ENCODE results near the gene COPB1. TPM values are rescaled to one million over a fixed set of nuclear protein-coding genes. Genes with fewer than 3 reads are reported as not detected.

Gene COPB1
- total and polyA plus RNA-seq, 2 of the 13 experiments (the other 11 are each of a cell fraction or from before 2014, with no cell fraction given), result 114 to 195 TPM

DNA sequence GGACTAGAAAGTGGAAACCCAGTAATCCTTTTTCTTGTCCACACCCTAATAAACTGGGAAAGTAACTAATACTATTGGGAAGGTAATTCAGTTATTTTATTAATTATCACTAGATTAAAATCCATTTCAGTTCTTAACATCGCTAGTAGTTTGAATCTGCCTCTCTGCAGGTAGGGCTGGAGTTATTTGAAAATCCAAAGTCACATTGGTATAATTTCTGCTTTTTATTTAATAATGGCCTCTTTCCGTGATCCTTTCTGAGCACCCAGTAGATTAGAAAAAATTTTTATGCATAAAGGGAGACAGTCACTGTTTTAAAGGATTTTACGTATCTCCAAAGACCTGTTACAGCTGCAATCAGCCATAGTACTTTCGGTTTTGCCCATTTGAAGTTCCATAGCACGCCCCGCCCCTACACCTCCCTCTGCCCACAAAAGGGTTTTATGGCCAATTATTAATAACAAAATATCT lies 605 bp upstream of the COPB1 start (continued):
- TF ChIP-seq GLI4 (CRISPR knock-in tag; IDR thresholded peaks at IDR 0.05; ENCODE audit: borderline replicate concordance) (no peak), ZNF672 (CRISPR knock-in tag; IDR thresholded peaks at IDR 0.05) (no peak), HMG20A (CRISPR knock-in tag; IDR thresholded peaks at IDR 0.05; ENCODE audit: borderline replicate concordance) (no peak)

DNA sequence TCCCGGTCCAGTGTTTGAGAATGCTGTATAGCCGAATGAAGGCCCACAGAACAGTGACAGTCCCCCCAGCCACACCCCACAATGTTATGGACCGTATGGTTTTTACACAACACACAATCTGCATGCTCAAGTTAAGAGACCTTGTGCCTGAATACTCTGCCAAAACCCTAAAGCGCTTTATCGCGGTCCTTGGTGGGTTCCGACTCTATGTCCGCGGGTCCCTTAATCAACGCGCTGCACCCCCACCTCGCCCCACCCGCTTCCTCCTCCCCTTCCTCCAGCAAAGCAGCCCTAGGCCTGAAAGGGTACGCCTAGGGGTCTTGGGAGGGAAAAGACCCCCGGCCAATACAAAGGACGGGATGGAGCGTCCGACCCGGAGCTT lies 442 bp downstream of the COPB1 start:
- Histone ChIP-seq H2AFZ (ENCODE audit: low read length) (no peak overlapping the region), H4K20me1 (ENCODE audit: insufficient read depth, low read length) (peaks cover 5% of the 10 kb centered on the region; the same call in 1 of the 2 replicates), H3K4me3 (replicated peaks in 1 of 3; ENCODE audit: insufficient read depth in 1 of 3, low read depth in 2 of 3, low read length in 3 of 3) (peak overlapping the region; percentile 78 to 92 (median 92)), H3K4me2 (ENCODE audit: low read depth, low read length) (peak overlapping the region; percentile 81), H3K79me2 (ENCODE audit: insufficient read depth, low read length) (peaks cover 34% of the 10 kb centered on the region), H3K4me1 (ENCODE audit: insufficient read depth, low read length) (peaks cover 32% of the 10 kb centered on the region), H3K36me3 (replicated peaks in 1 of 2; ENCODE audit: control insufficient read depth in 1 of 2, insufficient read depth in 2 of 2, low read length in 2 of 2) (peaks cover 1 to 29% of the 10 kb centered on the region in 2 experiments; a peak in 4 of 5 replicates), H3K9ac (ENCODE audit: insufficient read depth, low read depth, low read length) (peak overlapping the region; percentile 92), H3K9me3 (ENCODE audit: low read length) (no peaks in the 10 kb centered on the region), H3K27me3 (ENCODE audit: control insufficient read depth in 1 of 2, insufficient read depth in 2 of 2, low read length in 2 of 2) (no peaks in the 10 kb centered on the region; a peak in 1 of 5 replicates), H3K27ac (ENCODE audit: extremely low read length, insufficient read depth, low read length) (peak overlapping the region; percentile 92)
- DNase-seq (ENCODE audit: low spot score) (peak; percentile 12), ATAC-seq (peak; percentile 63), FAIRE-seq (no peak)
- in situ Hi-C loops (cut with HindIII; ENCODE audit: extremely low pct_ligation_motif_present, low pct_unique_long_range_greater_than_20kb) (no loop called here), intact Hi-C loops (cut with micrococcal nuclease; ENCODE audit: unreplicated experiment) (loop anchor here (2.0 kb wide), 1 partner anchor 30 kb away; no protein-coding TSS in a partner anchor)
- BruUV-seq (replicated peaks), result TSS peak; percentile 56
- ChIA-PET CTCF (ENCODE audit: low intra/inter-chr PET ratio, low total read pairs) (no interaction called here), POLR2A (interaction anchor here (0.5 to 3.6 kb wide), 3 partner anchors 21 to 1363 kb away, joined by 3 to 17 read pairs (median 4); partner anchors contain the start of gene PSMA1)
- 0% methylated on average over 13 of the region's 19 CpGs for WGBS (ENCODE audit: low lambda C conversion rate)
- no peak for TF ChIP-seq ZNF24 (IDR thresholded peaks at IDR 0.05)
- TF ChIP-seq ZNF354B (CRISPR knock-in tag; IDR thresholded peaks at IDR 0.05), result 0 out of 2 replicates have a peak, but pooled peaks have one; percentile 5
- peak; percentile 54; the same call in 1 of the 2 replicates for TF ChIP-seq ZNF790 (CRISPR knock-in tag; IDR thresholded peaks at IDR 0.05; ENCODE audit: borderline replicate concordance)
- no peak for TF ChIP-seq RARA (CRISPR knock-in tag; IDR thresholded peaks at IDR 0.05)
- TF ChIP-seq ZEB1 (IDR thresholded peaks at IDR 0.05; ENCODE audit: insufficient replicate concordance, low read depth), result peak; percentile 6
- no peak for TF ChIP-seq GATA4 (IDR thresholded peaks at IDR 0.05; ENCODE audit: borderline replicate concordance, low read depth)
- TF ChIP-seq ZNF660 (CRISPR knock-in tag; IDR thresholded peaks at IDR 0.05; ENCODE audit: borderline replicate concordance, low read depth), result no peak
- TF ChIP-seq, protein P1, sequence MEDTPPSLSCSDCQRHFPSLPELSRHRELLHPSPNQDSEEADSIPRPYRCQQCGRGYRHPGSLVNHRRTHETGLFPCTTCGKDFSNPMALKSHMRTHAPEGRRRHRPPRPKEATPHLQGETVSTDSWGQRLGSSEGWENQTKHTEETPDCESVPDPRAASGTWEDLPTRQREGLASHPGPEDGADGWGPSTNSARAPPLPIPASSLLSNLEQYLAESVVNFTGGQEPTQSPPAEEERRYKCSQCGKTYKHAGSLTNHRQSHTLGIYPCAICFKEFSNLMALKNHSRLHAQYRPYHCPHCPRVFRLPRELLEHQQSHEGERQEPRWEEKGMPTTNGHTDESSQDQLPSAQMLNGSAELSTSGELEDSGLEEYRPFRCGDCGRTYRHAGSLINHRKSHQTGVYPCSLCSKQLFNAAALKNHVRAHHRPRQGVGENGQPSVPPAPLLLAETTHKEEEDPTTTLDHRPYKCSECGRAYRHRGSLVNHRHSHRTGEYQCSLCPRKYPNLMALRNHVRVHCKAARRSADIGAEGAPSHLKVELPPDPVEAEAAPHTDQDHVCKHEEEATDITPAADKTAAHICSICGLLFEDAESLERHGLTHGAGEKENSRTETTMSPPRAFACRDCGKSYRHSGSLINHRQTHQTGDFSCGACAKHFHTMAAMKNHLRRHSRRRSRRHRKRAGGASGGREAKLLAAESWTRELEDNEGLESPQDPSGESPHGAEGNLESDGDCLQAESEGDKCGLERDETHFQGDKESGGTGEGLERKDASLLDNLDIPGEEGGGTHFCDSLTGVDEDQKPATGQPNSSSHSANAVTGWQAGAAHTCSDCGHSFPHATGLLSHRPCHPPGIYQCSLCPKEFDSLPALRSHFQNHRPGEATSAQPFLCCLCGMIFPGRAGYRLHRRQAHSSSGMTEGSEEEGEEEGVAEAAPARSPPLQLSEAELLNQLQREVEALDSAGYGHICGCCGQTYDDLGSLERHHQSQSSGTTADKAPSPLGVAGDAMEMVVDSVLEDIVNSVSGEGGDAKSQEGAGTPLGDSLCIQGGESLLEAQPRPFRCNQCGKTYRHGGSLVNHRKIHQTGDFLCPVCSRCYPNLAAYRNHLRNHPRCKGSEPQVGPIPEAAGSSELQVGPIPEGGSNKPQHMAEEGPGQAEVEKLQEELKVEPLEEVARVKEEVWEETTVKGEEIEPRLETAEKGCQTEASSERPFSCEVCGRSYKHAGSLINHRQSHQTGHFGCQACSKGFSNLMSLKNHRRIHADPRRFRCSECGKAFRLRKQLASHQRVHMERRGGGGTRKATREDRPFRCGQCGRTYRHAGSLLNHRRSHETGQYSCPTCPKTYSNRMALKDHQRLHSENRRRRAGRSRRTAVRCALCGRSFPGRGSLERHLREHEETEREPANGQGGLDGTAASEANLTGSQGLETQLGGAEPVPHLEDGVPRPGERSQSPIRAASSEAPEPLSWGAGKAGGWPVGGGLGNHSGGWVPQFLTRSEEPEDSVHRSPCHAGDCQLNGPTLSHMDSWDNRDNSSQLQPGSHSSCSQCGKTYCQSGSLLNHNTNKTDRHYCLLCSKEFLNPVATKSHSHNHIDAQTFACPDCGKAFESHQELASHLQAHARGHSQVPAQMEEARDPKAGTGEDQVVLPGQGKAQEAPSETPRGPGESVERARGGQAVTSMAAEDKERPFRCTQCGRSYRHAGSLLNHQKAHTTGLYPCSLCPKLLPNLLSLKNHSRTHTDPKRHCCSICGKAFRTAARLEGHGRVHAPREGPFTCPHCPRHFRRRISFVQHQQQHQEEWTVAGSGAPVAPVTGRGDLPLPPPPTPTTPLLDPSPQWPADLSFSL (CRISPR knock-in tag; IDR thresholded peaks at IDR 0.05), result peak; percentile 30; the same call in 1 of the 2 replicates
- 0 out of 2 replicates have a peak, but pooled peaks have one; percentile 11 for TF ChIP-seq ZNF33A (CRISPR knock-in tag; IDR thresholded peaks at IDR 0.05; ENCODE audit: borderline replicate concordance)
- TF ChIP-seq ZBTB7B (CRISPR knock-in tag; IDR thresholded peaks at IDR 0.05), result 0 out of 2 replicates have a peak, but pooled peaks have one; percentile 4
- TF ChIP-seq ZNF367 (CRISPR knock-in tag; IDR thresholded peaks at IDR 0.05; ENCODE audit: borderline replicate concordance), result no peak
- no peak for TF ChIP-seq IKZF4 (CRISPR knock-in tag; IDR thresholded peaks at IDR 0.05; ENCODE audit: borderline replicate concordance, low read depth, not compliant biosample characterization)
